Activated CD4-positive, alpha-beta memory T cell treated with anti-CD3 and anti-CD28 coated beads for 36 hours (primary cell): Measurements from ENCODE around the gene PRKCQ. TPM values are rescaled to one million over a fixed set of nuclear protein-coding genes. Genes with fewer than 3 reads are reported as not detected.
"Not testable (repeated sequence)": the region's sequence is repeated elsewhere in the genome, so short reads cannot be mapped to it uniquely, and the experiment has no call there.

ENCODE experiments used
- CTCF ChIA-PET: fragments of 350-600 bp; sonication (Branson Sonifier 250); formaldehyde crosslinking; loops from one replicate; lab custom pipeline; 2021; ENCODE audit warnings: antibody characterized with exemption, inconsistent platforms; lab: Charles Lee
- POLR2A ChIA-PET: fragments of 350-600 bp; sonication (Branson Sonifier 250); formaldehyde crosslinking; loops from one replicate; lab custom pipeline; 2021; ENCODE audit warnings: antibody characterized with exemption; lab: Charles Lee
- DNase-seq: peaks from one replicate; pipeline ENCODE4 v3.0.0-alpha.2; 2020
- H3K27ac Mint-ChIP-seq: one replicate; pipeline ENCODE4 v1.8.0; 2021; ENCODE audit warnings: mixed read lengths
- H3K27me3 Mint-ChIP-seq: one replicate; pipeline ENCODE4 v1.8.0; 2021; ENCODE audit warnings: mixed read lengths
- H3K36me3 Mint-ChIP-seq: one replicate; pipeline ENCODE4 v1.8.0; 2021; ENCODE audit warnings: mixed read lengths
- H3K4me1 Mint-ChIP-seq: one replicate; pipeline ENCODE4 v1.8.0; 2021; ENCODE audit warnings: low read depth, mixed read lengths
- H3K4me3 Mint-ChIP-seq: one replicate; pipeline ENCODE4 v1.8.0; 2021; ENCODE audit warnings: mild to moderate bottlenecking, mixed read lengths
- H3K9me3 Mint-ChIP-seq: one replicate; pipeline ENCODE4 v1.8.0; 2021; ENCODE audit warnings: mixed read lengths
- intact Hi-C: fragments of 100-400 bp; cut with micrococcal nuclease; formaldehyde crosslinking; loops from one replicate; pipeline ENCODE4 v1.15.1; 2023
- total RNA-seq, 2 experiments: library from RNA; stranded (reverse); gene quantifications; one replicate each; pipeline ENCODE4 v1.2.3, GENCODE V29; 2021

The PRKCQ gene
- total RNA-seq, 2 experiments from 2014 or later: 44.3 to 45.2 TPM

GRCh38 chr10:6385665-6386064, 194.4 kb downstream of the PRKCQ start:
- Mint-ChIP-seq H3K36me3 (peaks cover 16% of the 10 kb centered on the region), H3K27me3 (no peaks in the 10 kb centered on the region), H3K4me1 (peaks cover 32% of the 10 kb centered on the region), H3K4me3 (no peak overlapping the region), H3K27ac (no peak overlapping the region), H3K9me3 (peaks cover 33% of the 10 kb centered on the region)
- intact Hi-C loops: no loop called here
- DNase-seq: no peak
- CTCF ChIA-PET: interaction anchor here (0.5 kb wide), 1 partner anchor 183 kb away, joined by 3 read pairs; the partner anchor contains the start of gene PFKFB3
- POLR2A ChIA-PET: no interaction called here

- peaks cover 33% of the 10 kb centered on the region for H3K9me3 Mint-ChIP-seq
- intact Hi-C loops: no loop called here
- H3K4me3 Mint-ChIP-seq: no peak overlapping the region
- POLR2A ChIA-PET: no interaction called here
- no peak for DNase-seq
- H3K27me3 Mint-ChIP-seq: no peaks in the 10 kb centered on the region
- no peak overlapping the region for H3K27ac Mint-ChIP-seq
- H3K36me3 Mint-ChIP-seq: peaks cover 18% of the 10 kb centered on the region
- CTCF ChIA-PET: interaction anchor here (3.7 kb wide), 1 partner anchor 16 kb away, joined by 21 read pairs; no protein-coding TSS in a partner anchor
- peaks cover 32% of the 10 kb centered on the region for H3K4me1 Mint-ChIP-seq
Observed at GRCh38 chr10:6384847-6385246, 195.2 kb downstream of the PRKCQ start.

- intact Hi-C loops: no loop called here
- H3K9me3 Mint-ChIP-seq: peaks cover 34% of the 10 kb centered on the region
- DNase-seq: no peak
- H3K4me1 Mint-ChIP-seq: peaks cover 32% of the 10 kb centered on the region
- H3K27me3 Mint-ChIP-seq: no peaks in the 10 kb centered on the region
- CTCF ChIA-PET: interaction anchor here (3.7 kb wide), 1 partner anchor 17 kb away, joined by 21 read pairs; no protein-coding TSS in a partner anchor
- POLR2A ChIA-PET: no interaction called here
- no peak overlapping the region for H3K4me3 Mint-ChIP-seq
- H3K36me3 Mint-ChIP-seq: peaks cover 22% of the 10 kb centered on the region
- no peak overlapping the region for H3K27ac Mint-ChIP-seq
Observed at GRCh38 chr10:6384031-6384430, 196.0 kb downstream of the PRKCQ start.

GRCh38 chr10:6383096-6383812, 196.8 kb downstream of the PRKCQ start:
- Mint-ChIP-seq H3K4me3 (no peak overlapping the region), H3K4me1 (peaks cover 29% of the 10 kb centered on the region), H3K27me3 (no peaks in the 10 kb centered on the region), H3K9me3 (peaks cover 34% of the 10 kb centered on the region), H3K27ac (no peak overlapping the region), H3K36me3 (peaks cover 27% of the 10 kb centered on the region)
- ChIA-PET CTCF (interaction anchor here (2.0 to 3.7 kb wide), 3 partner anchors 18 to 181 kb away, joined by 8 to 21 read pairs (median 15); partner anchors contain the start of gene PFKFB3), POLR2A (interaction anchor here (1.5 to 1.6 kb wide), 2 partner anchors 35 to 108 kb away, joined by 3 to 4 read pairs; no protein-coding TSS in a partner anchor)
- intact Hi-C loops: no loop called here
- DNase-seq: no peak

- Mint-ChIP-seq H3K9me3 (peaks cover 34% of the 10 kb centered on the region), H3K4me3 (peak overlapping the region; percentile 47), H3K36me3 (peaks cover 27% of the 10 kb centered on the region), H3K27ac (peak overlapping the region; percentile 77), H3K4me1 (peaks cover 29% of the 10 kb centered on the region), H3K27me3 (no peaks in the 10 kb centered on the region)
- ChIA-PET POLR2A (interaction anchor here (0.6 to 1.6 kb wide), 3 partner anchors 34 to 107 kb away, joined by 3 to 5 read pairs (median 4); no protein-coding TSS in a partner anchor), CTCF (interaction anchor here (2.0 to 3.7 kb wide), 3 partner anchors 19 to 180 kb away, joined by 8 to 21 read pairs (median 15); partner anchors contain the start of gene PFKFB3)
- DNase-seq: peak; percentile 64
- intact Hi-C loops: no loop called here
Observed at GRCh38 chr10:6382081-6382480, 198.0 kb downstream of the PRKCQ start.

GRCh38 chr10:6380478-6380877, 199.6 kb downstream of the PRKCQ start:
- H3K9me3 Mint-ChIP-seq: peaks cover 34% of the 10 kb centered on the region
- H3K4me1 Mint-ChIP-seq: peaks cover 29% of the 10 kb centered on the region
- H3K27ac Mint-ChIP-seq, POLR2A ChIA-PET, H3K27me3 Mint-ChIP-seq, CTCF ChIA-PET, intact Hi-C loops, H3K4me3 Mint-ChIP-seq, DNase-seq: not testable (repeated sequence)
- H3K36me3 Mint-ChIP-seq: peaks cover 27% of the 10 kb centered on the region

GRCh38 chr10:6379015-6379776, 200.9 kb downstream of the PRKCQ start:
- CTCF ChIA-PET: interaction anchor here (1.3 kb wide), 1 partner anchor 27 kb away, joined by 3 read pairs; no protein-coding TSS in a partner anchor
- POLR2A ChIA-PET: no interaction called here
- Mint-ChIP-seq H3K9me3 (peaks cover 34% of the 10 kb centered on the region), H3K36me3 (peaks cover 27% of the 10 kb centered on the region), H3K27me3 (no peaks in the 10 kb centered on the region), H3K27ac (no peak overlapping the region), H3K4me3 (no peak overlapping the region), H3K4me1 (peaks cover 29% of the 10 kb centered on the region)
- DNase-seq: no peak
- intact Hi-C loops: no loop called here
